Prostate gland (tissue), 2 donors: ENCODE measurements around the gene TRUB1.

ENCODE experiments used
- POLR2A ChIP-seq: fragments of 450-650 bp; IDR thresholded peaks from one replicate; pipeline ENCODE4 v1.6.1; 2016; ENCODE audit warnings: antibody characterized with exemption, mild to moderate bottlenecking
- TF ChIP-seq, protein P1 (sequence below), 4 experiments: fragments of 200-600 bp in 2 of 4; fragments of 450-650 bp in 2 of 4; sonication (generic) in 2 of 4; IDR thresholded peaks; 1 replicate in 3 of 4; 2 replicates in 1 of 4; pipeline ENCODE4 v1.5.1; 2016 to 2019; ENCODE audit warnings: antibody characterized with exemption in 4 of 4, mild to moderate bottlenecking in 2 of 4, moderate library complexity in 2 of 4

DNA sequence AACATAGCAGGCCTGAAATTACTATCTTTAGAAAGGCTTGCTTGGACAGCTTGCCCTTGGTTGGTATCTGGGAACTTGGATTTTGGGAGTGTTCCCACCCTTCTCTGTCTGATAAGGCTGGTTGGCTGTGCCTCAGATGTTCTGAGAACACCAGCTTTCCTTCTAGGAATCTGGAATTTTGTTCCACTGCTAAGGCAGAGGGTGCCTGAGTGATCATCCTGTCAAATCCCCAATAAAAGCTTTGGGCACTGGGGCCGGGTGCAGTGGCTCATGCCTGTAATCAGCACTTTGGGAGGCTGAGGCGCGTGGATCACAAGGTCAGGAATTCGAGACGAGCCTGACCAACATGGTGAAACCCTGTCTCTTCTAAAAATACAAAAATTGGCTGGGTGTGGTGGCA, 5.0 kb downstream of the TRUB1 start:
- no peak for TF ChIP-seq POLR2A
- TF ChIP-seq, protein P1, sequence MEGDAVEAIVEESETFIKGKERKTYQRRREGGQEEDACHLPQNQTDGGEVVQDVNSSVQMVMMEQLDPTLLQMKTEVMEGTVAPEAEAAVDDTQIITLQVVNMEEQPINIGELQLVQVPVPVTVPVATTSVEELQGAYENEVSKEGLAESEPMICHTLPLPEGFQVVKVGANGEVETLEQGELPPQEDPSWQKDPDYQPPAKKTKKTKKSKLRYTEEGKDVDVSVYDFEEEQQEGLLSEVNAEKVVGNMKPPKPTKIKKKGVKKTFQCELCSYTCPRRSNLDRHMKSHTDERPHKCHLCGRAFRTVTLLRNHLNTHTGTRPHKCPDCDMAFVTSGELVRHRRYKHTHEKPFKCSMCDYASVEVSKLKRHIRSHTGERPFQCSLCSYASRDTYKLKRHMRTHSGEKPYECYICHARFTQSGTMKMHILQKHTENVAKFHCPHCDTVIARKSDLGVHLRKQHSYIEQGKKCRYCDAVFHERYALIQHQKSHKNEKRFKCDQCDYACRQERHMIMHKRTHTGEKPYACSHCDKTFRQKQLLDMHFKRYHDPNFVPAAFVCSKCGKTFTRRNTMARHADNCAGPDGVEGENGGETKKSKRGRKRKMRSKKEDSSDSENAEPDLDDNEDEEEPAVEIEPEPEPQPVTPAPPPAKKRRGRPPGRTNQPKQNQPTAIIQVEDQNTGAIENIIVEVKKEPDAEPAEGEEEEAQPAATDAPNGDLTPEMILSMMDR (IDR thresholded peaks at IDR 0.05), result no peak
